Amygdala (tissue), 56 donors: ENCODE measurements around the gene PSD.
"Not testable (repeated sequence)": the region's sequence is repeated elsewhere in the genome, so short reads cannot be mapped to it uniquely, and the experiment has no call there.

Experiments used
- DNase-seq, 56 donors: peaks; one replicate each; lab custom pipeline; 2025; lab: John Stamatoyannopoulos, UW

PSD gene

DNA sequence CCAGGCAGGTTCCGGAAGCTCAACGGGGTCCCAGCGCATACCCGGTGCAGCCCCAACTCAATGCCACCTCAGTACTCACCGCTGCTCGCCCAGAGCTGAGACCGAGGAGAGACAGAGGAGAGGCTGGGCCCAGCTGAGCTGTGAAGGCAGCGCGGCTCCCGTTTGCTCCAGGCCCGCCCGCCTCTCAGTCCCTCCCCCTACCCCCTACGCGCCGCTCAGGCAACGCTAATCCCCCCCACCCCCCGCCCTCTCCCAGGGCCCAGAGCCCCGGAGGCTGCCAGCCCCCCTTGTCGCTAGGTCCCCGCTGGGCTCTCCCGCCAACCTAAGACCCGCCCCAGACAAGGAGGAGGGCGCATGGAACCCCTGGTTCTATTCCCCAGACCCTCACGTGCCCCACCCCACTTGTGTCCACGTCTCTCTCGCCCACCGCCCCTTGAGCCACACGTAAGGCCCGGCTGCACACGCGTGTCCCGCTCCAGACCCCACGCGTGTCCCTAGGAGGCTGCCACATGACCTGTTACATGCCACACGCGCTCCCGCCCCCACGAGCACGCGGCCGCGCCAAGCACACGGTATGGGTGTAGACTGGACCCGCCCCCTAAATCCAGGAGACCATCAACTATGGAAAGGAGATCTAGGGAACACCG is at the start of gene PSD:
TSS of gene PSD (minus strand) at position 164 of the 647 bp plus-strand sequence. CDS start 1,747 bp downstream, outside the sequence.
- DNase-seq, result peak in 10 of 56 donors; percentile 9 to 48 (median 34)

DNA sequence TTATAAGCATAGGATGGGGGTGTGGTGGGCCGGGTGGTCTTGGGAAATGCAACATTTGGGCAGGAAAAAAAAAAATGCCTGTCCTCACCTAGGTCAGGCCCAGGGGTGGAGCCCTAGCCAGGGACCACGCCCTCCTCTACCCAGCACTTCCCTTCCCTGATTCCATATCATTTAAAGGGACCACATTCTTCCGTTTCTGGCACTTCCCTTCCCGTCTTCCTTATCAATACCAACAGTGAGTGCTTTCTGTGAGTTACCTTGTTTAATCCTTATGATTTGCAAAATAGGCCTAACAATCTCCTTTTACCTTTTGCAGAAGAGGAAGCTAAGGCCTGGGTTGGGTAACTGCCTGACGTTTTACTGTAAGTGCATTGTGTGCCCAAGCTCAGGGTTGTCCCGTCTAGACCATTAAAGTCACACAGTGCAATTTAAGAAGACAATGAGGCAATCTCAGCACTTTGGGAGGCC is 49.4 kb upstream of the PSD start:
- DNase-seq, result no peak

DNA sequence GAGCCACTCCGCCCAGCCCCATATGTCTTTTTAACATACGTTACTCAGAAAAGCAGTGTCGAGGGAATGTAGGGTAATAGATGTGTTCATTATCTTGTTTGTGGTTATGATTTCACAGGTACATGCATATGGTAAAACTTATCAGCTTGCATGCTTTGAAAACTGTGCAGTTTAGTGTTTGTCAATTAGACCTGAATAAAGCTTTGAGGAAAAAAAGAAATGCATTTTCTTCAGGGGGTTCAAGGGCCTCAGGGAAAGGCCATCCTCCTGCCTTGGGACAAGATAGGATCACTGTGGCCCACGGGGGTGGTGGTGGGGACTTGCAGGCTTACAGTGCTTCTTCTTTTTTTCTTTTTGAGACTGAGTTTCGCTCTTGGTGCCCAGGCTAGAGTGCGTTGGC is 48.7 kb upstream of the PSD start:
- DNase-seq, result no peak

DNA sequence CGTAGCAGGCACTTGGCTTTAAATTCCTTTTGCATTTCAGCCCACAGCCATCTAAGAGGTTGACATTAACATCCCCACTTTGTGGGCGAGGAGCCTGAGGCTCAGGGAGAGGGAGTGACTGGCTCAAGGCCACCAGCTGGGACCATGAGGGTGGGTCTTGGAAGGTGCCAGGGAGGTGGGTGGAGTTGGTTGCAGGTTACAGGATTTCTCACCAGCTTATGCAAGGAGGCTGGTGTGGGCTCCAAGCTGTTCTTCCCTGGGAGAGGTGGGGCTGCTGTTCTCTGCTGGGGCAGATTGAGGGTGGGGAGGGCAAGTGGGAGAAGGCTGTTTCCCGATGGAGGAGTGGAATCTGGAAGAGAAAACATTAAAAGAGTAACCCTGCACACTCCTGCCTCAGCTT is 46.9 kb upstream of the PSD start:
- DNase-seq, result peak in 1 of 56 donors; percentile 15

DNA sequence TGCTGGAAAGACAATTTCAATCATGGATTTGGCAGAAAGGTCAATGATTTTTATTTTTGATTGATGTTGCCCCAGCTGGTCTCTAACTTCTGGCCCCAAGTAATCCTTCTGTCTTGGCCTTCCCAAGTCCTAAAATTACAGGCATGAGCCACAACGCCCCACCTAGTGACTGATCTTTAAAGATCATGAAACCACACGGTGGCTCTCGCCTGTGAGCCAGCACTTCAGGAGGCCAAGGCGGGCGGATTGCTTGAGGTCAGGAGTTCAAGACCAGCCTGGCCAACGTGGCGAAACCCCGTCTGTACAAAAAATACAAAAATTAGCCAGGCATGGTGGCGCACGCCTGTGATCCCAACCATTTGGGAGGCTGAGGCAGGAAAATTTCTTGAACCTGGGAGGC is 45.4 kb upstream of the PSD start:
- no peak for DNase-seq

DNA sequence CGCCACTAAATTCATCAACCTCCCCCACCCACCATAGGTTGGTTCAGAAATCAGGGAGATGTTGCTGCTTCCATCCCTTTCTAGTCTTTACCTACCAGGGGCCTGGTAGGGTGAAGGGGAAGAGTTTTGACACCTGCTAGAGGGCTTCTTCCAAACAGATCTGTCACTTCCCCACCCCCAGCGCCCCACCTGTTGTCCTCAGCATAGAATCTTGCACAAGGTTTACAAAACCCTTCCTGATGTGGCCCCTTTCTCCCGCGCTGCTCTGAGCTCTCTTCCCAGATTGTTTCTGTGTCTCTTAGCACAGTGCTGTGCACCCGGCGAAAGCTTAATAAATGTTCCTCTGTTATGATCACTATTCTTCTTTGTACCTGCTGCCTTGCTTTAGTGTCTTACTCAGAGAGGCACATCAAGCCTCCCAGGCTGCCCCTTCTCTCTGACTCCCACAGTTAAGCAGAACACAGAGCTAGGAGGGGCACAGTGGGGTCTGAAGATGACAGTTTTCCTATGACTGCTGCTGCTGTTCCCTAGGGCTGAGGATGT is 44.0 kb upstream of the PSD start:
- no peak for DNase-seq

DNA sequence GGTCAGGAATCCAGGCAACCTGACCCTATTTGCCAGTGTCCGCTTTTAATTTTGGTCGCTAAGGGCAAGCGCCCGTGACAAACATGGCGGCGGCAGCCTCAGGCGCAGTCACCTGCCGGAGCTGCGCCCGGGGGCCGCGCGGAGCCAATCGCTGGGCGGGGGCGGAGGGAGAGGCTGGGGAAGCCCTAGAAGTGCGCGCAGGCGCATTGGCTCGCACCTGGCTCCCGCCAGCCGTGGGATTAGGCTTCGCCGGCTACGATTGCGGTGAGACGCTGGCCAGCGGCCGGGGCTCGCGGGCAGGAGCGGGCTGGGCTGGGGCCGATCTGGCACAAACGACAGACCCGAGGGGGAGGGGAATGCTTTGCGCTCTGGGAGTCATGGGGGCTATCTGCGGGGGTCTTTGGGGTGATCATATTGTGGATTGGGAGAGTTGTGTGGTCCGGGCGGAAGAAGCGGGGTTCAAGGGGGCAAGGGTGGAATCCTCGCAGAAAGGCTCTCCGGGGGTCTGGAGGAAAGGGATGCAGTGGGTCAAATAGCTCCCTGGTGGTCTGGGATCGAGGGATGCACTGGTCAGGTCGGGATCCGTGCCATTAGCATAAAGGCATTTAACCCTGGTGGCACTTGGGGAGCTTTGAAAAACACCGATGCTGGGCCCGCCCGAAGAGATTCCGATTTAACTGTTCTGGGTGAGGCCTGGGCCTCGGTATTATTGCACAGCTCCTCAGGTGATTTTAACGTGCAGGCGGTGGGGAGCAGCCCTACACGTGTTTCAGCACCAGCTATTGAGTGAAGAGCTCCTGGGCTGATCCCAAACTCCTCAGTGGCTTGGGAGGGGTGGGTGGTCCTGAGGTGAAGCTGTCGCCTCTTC is 42.8 kb upstream of the PSD start:
- DNase-seq, result peak in 55 of 56 donors; percentile 34 to 92 (median 77)

DNA sequence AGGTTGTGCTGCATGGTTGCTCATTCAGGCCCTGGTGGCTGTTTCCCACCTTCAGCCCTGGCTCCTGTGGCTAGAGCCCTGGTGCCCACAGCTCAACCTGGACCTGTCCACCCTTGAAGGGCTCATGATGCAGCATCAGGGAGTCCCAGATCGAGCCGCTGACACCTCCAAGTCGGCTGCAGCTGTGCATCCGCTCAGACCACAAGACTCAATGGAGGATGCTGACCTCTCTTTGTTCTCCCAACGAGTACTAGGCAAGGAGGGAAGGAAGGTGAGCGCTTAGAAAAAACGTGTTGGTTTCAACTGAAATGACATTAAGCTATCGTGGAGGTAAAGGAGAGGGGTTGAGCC is 42.2 kb upstream of the PSD start:
- DNase-seq, result peak in 3 of 56 donors; percentile 39 to 50 (median 45)

DNA sequence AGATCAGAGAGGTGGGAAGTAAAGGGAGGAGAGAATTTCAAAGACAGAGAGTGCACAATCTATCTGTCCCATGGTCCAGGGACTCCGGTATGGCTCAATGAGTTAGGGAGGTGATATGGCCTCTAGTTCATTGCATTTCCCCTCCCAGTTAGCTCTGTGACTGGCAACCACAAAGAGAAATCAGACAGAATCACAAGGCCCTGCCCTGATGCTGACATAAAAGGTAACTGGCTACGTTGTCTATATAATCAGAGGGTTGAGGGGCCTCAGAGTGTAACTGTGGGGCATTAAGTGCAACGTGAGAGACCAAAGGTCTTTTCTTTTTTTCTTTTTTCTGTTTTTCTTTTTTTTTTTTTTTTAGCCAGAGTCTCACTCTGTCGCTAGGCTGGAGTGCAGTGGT is 40.1 kb upstream of the PSD start:
- no peak for DNase-seq

DNA sequence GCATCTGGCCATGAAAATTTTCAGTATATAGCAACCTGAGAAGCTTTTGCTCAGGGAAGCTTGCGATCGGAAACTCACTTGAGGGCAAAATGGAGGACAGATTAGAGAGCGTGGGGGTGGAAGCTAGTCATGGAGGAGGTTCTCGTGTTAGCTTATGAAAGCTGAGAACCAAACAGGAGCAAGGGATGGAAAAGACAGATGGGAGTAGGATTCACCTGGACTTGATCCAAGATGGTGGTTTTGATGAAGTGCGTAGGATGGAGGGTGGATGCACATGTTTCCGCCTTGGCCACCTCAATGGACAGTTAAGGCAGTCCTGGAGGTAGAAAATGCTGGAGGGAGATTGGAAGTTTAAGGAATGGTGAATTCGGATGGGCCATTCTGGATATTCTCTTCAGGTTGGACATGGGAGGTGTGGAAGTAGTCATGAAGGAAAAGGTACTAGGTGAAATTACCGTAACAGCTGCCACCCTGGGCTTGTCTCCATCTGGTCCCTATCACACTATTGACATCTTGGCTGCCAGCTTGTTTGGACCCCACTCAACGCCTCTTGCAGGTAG is 39.1 kb upstream of the PSD start:
- DNase-seq, result no peak

DNA sequence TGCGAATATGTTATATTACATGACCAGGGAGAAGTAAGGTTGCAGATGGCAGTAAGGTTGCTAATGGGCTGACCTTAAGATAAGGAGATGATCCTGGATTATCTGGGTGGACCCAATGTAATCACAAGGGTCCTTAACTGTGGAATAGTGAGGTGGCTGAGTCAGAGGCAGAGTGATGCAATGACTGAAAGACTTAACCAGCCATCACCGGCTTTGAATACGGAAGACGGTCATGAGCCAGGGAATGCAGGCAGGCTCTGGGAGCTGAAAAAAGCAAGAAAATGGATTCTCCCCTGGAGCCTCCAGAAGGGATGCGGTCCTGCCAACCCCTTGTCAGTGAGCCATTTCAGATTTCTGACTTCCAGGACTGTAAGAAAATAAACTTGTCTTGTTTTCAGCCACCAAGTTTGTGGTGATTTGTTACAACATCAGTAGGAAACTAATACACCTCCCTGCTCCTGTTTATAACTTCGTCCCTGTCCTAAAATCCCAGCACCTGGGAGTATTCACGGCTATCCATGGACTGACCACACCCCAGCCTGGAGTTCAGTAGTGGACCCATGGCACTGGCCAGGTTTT is 37.4 kb upstream of the PSD start:
- no peak for DNase-seq

DNA sequence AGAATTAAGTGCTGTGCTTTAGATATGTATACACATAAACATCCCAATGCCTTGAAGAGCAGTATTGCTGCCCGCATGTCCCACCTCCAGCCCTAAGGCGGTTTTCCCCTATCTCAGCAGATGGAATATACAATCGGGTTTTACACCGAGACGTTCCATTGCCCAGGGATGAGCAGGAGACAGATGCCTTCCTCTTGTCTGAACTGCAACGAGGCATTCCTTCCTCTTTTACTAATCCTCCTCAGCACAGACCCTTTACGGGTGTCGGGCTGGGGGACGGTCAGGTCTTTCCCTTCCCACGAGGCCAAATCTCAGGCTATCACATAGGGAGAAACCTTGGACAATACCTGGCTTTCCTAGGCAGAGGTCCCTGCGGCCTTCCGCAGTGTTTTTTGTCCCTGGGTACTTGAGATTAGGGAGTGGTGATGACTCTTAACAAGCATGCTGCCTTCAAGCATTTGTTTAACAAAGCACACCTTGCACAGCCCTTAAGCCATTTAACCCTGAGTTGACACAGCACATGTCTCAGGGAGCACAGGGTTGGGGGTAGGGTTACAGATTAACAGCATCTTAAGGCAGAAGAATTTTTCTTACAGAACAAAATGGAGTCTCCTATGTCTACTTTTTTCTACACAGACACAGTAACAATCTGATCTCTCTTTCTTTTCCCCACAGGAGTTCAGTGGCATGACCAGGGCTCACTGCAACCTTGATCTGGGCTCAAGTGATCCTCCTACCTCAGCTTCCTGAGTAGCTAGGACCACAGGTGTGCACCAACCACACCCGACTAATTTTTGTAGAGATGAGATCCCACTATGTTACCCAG is 36.3 kb upstream of the PSD start:
- DNase-seq, result not testable (repeated sequence)

DNA sequence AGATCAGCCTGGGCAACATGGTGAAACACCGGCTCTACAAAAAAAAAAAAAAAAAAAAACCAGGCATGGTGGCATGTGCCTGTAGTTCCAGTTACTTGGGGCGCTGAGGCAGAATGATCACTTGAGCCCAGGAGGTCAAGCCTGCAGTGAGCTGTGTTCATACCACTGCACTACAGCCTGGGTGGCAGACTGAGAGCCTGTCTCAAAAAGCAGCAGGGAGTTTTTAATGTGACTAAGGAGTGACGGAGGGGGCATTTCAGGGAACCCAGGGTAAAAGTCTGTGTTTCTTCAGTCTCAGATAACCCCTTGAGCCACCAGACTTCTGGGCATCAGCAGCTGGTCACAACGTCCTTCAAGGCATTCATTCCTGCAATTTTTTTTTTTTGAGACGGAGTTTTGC is 34.9 kb upstream of the PSD start:
- no peak for DNase-seq

DNA sequence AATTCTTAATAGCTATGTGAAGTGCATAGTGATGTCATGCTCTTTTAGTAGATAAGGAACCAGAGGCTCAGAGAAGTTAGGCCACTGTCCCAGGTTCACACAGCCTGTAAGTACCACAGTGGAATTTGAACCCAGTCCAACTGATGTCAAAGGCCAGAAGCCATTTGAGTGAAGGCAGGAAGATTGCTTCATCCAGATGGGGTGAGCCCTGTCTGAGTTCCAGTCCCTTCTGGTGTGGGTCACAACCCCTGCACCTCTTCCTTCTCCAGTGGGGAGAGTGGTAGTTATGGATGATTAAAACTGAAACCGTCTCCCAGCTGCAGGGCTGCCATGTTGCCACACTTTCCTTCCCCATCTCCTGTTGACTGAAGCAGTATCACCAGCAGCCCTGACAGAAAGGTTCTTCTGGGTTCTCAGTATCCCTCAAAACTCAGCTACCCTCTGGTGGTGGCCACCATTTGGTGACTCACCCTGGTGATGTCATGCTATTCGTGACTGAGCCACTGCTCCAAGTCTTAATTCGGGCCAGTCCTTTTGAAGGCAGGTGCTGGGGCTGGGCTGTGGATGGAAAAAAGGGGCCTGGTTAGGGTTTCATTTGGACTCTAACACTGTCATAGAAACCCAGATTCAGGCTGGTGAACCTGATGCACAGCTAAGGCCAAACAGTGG is 34.2 kb upstream of the PSD start:
- peak in 12 of 56 donors; percentile 6 to 59 (median 26) for DNase-seq

DNA sequence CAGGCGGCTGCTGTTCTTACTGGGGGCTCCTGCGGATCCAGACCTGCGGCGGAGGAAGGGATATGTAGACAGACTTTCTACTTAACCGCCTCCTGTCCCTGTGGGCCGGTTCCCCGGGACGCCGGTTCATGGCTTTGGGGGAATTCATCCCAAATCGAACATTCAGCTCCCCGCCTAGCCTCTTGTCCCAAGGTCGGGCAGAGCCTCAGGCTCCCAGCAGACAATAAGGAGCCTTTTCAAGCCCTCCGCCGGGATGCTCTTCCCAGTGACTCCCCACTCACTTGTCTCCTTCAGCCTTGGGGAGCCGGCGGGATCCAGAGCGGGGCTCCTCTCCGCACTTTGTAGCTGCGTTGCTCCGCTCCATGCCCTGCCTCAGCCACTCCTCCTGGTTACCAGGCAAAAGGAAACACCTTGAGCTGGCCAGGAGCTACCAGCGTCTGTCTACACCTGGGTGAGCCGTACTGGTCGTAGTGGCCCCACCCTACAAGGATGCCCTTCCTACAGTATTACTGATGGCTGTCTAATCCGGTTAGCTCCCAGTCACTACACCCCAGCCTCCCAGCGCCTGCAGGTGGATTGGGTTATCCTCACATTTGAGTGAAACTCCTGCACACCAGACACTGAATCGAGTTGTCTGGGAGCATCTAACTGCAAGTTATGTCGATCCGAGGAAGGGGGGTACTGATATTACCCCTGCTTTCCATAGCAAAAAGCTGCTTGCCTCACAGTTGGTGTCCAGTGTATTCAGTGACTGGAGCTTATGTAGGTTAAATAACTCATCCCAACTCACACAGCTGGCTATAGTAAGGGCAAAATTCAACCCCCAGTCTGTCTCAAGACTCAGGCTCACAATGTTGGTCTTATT is 32.8 kb upstream of the PSD start, which contains the start of gene C10orf95:
TSS of gene C10orf95 (minus strand) at position 439 of the 865 bp plus-strand sequence. CDS start 450 bp downstream, outside the sequence.
- DNase-seq, result peak in 4 of 56 donors; percentile 9 to 39 (median 21)

DNA sequence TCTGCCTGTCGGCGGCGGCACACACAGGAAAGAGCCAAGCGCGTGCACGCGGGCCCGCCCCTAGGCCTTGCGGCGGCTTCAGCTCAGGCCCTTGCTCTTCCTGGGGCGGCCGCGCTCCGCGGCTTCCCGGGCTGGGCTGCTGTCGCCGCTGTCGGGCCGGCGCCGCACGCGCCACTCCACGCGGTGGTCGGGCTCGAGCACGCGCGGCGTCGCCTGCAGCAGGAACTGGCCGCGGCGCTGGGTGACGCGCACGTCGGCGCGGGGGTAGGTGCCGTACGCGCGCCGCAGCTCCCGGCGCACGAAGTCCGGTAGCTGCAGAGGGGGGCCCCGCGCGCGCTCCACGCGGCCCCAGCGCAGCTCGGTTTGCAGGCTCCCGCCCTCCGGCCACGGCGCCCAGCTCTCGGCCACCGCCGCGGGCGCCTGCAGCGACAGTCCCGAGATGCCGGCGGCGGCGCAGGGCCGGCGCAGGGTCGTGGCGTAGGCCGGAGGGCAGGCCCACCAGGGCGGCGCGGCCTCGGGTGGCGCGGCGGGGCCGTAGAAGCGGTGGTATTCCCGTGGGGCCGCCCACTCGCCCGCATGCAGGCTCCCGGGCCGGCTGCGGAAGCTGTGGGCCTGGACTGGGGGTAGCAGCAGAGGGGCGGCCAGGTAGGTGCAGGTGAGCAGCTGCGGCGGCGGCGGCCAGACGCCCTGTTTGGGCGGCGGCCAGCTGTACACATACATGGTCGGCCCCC is 32.0 kb upstream of the PSD start:
- DNase-seq, result peak in 52 of 56 donors; percentile 18 to 82 (median 58)

DNA sequence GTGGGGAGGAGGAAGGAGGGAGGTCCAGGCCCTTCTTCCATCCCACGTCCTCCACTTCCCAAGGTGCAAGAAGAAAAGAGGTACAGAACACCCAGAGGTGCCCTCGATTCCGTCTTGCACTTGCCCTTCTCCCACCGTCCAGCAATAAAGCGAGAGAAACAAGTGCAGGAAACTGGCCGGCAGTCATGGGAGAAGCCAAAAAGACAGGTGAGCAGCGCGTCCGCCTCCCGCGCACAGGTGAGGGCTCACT is 31.5 kb upstream of the PSD start:
- DNase-seq, result no peak
